PFSK-1 (cell line): Measurements from ENCODE around the gene JHY.

ENCODE experiments used
- FOXP2 ChIP-seq: optimal IDR thresholded peaks from 2 replicates; pipeline ENCODE3; 2011; ENCODE audit warnings: borderline replicate concordance, control low read depth, inconsistent platforms; ENCODE audit not compliant: insufficient read depth; ENCODE audit errors: extremely low read length, extremely low read depth
- POLR2AphosphoS5 ChIP-seq: IDR thresholded peaks from 2 replicates; pipeline ENCODE4 v1.6.1; 2012; ENCODE audit warnings: low read depth, mild to moderate bottlenecking, control low read depth, low read length, moderate library complexity
- REST ChIP-seq, 2 experiments: IDR thresholded peaks; 2 replicates each; pipeline versions ENCODE4 v1.6.1 to v1.8.0; 2011 to 2012; ENCODE audit warnings: low read depth in 2 of 2, low read length in 2 of 2, control low read depth in 1 of 2, inconsistent platforms in 1 of 2, mild to moderate bottlenecking in 1 of 2, moderate library complexity in 1 of 2; ENCODE audit not compliant: insufficient read depth in 1 of 2
- SIN3A ChIP-seq: IDR thresholded peaks from 2 replicates; pipeline ENCODE4 v1.6.1; 2012; ENCODE audit warnings: mild to moderate bottlenecking, low read length, moderate library complexity, borderline replicate concordance; ENCODE audit not compliant: insufficient read depth
- TAF1 ChIP-seq: IDR thresholded peaks from 2 replicates; pipeline ENCODE4 v1.6.1; 2012; ENCODE audit warnings: low read length, control low read depth, borderline replicate concordance; ENCODE audit not compliant: insufficient read depth

DNA sequence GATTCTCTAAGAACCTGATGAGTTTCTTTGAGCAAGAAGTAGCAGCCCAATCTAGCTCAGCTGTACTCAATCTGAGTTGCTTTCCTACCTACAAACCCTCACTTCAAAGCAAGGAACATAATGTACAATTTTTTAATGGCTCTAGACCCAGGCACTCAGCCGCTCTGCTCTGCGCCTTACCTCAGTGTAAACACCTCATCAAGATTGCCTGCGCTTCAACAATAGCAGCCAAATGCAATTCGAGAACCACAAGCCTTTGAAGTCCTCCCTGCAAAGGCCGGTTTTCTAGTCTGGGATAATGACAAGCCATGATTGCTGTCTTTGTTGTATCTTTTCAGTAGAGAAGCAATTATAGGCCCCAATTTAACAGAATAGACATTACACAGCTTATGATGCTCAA is 38.0 kb downstream of the JHY start:
- TF ChIP-seq POLR2AphosphoS5 (no peak), TAF1 (no peak), REST (IDR thresholded peaks at IDR 0.05; ENCODE audit: insufficient read depth in 1 of 2, low read depth in 2 of 2, low read length in 2 of 2) (no peak), SIN3A (no peak), FOXP2 (no peak)
